WTC11 (cell line): ENCODE measurements around the gene GARS1.

Experiments
- CDX4 ChIP-seq: fragments of 250-450 bp; sonication (Bioruptor Pico); IDR thresholded peaks from 2 replicates; pipeline ENCODE4 v1.9.0; 2021; ENCODE audit warnings: moderate library complexity, mild to moderate bottlenecking, inconsistent platforms, borderline replicate concordance
- CTCF ChIP-seq: fragments of 200-600 bp; IDR thresholded peaks from 2 replicates; pipeline ENCODE4 v1.8.0; 2022; ENCODE audit warnings: antibody characterized with exemption
- HMGXB4 ChIP-seq: sonication (generic); formaldehyde crosslinking; IDR thresholded peaks from 2 replicates; pipeline ENCODE4 v1.8.1; 2023; ENCODE audit warnings: mild to moderate bottlenecking, moderate library complexity, missing genetic modification reagents

GRCh38 chr7:30595436-30596013 lies 847 bp downstream of the GARS1 start:
- TF ChIP-seq CTCF (no peak), CDX4 (CRISPR knock-in tag) (no peak), HMGXB4 (CRISPR knock-in tag) (no peak)
